Stomach smooth muscle (tissue), 2 donors: Measurements from ENCODE around the gene FBF1.

Experiments used
- H3K27ac ChIP-seq: one replicate; pipeline ENCODE4 v1.7.0; 2013; ENCODE audit warnings: mild to moderate bottlenecking, low read length, inconsistent platforms
- H3K27me3 ChIP-seq, 2 donors: one replicate each; pipeline ENCODE4 v1.7.0; 2013; ENCODE audit warnings: low read length in 2 of 2; ENCODE audit not compliant: insufficient read depth in 2 of 2, control insufficient read depth in 1 of 2
- H3K36me3 ChIP-seq, 2 donors: one replicate each; pipeline ENCODE4 v1.7.0; 2013; ENCODE audit warnings: low read length in 2 of 2; ENCODE audit not compliant: control insufficient read depth in 2 of 2, insufficient read depth in 2 of 2
- H3K4me1 ChIP-seq: one replicate; pipeline ENCODE4 v1.7.0; 2013; ENCODE audit warnings: low read length; ENCODE audit not compliant: control insufficient read depth, insufficient read depth
- H3K4me3 ChIP-seq, 2 donors: one replicate each; pipeline ENCODE4 v1.7.0; 2013; ENCODE audit warnings: low read length in 2 of 2
- H3K9ac ChIP-seq, 2 donors: one replicate each; pipeline ENCODE4 v1.7.0; 2013; ENCODE audit warnings: low read length in 2 of 2, mild to moderate bottlenecking in 1 of 2
- H3K9me3 ChIP-seq, 2 donors: one replicate each; pipeline ENCODE4 v1.7.0; 2013; ENCODE audit warnings: low read length in 2 of 2; ENCODE audit not compliant: control insufficient read depth in 2 of 2
- donor health status: healthy.
- donor health status: Pancreatic carcinoma.

Gene FBF1

GRCh38 chr17:75940727-75941441, at the start of gene FBF1:
Gene FBF1 (minus strand): TSS chr17:75941042. CDS start chr17:75938149, 2,893 bp downstream.
- peaks cover 10% of the 10 kb centered on the region for H3K4me1 ChIP-seq
- H3K36me3 ChIP-seq = peaks cover under 1 to 4% of the 10 kb centered on the region in 2 donors
- peak within 1 kb of the TSS; percentile 71 to 86 for H3K4me3 ChIP-seq
- H3K9ac ChIP-seq = peak within 1 kb of the TSS; percentile 81 to 89
- no peaks in the 10 kb centered on the region for H3K9me3 ChIP-seq
- no peaks in the 10 kb centered on the region for H3K27me3 ChIP-seq
- peak within 1 kb of the TSS; percentile 46 for H3K27ac ChIP-seq

DNA sequence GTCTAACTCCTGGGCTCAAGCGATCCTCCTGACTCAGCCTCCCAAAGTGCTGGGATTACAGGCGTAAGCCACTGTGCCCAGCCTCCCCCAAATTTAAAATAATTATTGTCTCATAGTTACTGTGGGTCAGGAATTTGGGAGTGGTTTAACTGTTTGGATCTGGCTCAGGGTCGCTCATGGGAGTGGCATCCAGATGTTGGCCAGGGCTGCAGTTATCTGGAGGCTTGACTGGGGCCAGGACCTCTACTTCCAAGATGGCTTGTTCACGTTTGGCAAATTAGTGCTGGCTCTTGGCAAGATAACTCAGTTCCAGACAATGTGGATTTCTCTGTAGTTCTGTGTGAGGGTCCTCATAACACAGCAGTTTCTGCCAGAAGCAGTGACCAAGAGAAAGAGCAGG, 46.2 kb upstream of the FBF1 start:
- H3K27ac ChIP-seq = no peak overlapping the region
- no peaks in the 10 kb centered on the region for H3K4me1 ChIP-seq
- H3K36me3 ChIP-seq = peaks cover 0 to 2% of the 10 kb centered on the region in 2 donors
- H3K9ac ChIP-seq = no peak overlapping the region
- no peaks in the 10 kb centered on the region for H3K9me3 ChIP-seq
- no peak overlapping the region for H3K4me3 ChIP-seq
- no peaks in the 10 kb centered on the region for H3K27me3 ChIP-seq

- Histone ChIP-seq H3K36me3 (no peaks in the 10 kb centered on the region), H3K9me3 (no peaks in the 10 kb centered on the region), H3K27ac (no peak overlapping the region), H3K9ac (no peak overlapping the region), H3K27me3 (no peaks in the 10 kb centered on the region), H3K4me1 (no peaks in the 10 kb centered on the region), H3K4me3 (no peak overlapping the region)
These were observed 45.1 kb upstream of the FBF1 start for GRCh38 chr17:75985986-75986385.

DNA sequence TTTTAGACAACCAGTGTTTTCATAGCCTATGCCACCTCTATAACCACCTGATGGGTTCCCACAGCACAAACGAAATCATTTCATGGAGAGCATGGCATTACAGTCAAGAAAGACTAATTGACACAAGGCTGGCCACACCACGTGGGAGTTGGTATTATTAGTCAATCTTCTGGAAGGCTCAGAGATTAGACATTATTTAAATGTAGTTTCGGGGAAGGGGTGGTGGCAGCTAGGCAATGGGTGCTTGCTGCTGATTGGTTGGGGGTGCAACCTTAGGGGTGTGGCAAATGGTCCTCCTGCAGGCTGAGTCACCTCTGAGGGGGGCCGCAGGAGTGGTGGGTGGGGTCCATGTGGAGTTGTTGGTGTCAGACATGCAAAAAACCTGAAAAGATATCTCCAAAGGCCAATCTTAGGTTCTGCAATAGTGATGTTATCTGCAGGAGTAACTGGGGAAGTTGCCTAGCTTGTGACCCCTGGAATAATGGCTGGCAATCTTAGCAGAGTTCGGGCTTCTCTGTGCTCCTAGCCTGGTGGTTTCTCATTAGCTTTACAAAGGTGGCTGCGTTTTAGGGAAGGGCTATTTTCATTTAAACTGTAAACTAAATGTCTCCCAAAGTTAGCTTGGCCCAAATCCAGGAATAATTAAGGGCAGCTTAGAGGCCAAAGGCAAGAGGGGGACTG, 42.8 kb upstream of the FBF1 start:
- Histone ChIP-seq H3K27ac (no peak overlapping the region), H3K9ac (no peak overlapping the region), H3K9me3 (no peaks in the 10 kb centered on the region), H3K36me3 (no peaks in the 10 kb centered on the region), H3K4me1 (peaks cover 9% of the 10 kb centered on the region), H3K4me3 (no peak overlapping the region), H3K27me3 (no peaks in the 10 kb centered on the region)

DNA sequence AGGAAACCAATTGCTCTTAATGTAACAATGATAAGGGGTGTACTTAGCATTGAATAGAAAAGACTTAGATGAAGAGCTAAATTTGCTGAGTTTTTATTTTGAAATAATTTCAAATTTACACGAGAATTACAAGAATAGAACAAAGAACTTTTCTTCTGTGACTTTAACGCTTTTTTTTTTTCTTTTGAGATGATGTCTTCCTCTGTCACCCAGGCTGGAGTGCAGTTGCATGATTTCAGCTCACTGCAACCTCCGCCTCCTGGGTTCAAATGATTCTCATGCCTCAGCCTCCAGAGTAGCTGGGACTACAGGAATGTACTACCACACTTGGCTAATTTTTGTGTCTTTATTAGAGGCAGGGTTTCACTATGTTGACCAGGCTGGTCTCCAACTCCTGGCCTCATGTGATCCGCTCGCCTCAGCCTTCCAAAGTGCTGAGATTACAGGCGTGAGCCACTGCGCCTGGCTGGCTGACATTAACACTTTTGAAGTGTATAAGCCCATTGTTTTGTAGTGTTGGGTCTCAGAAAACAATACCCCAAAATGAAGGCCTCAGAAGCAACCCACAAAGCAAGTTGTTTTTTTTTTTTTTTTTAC, 40.3 kb upstream of the FBF1 start:
- no peaks in the 10 kb centered on the region for H3K27me3 ChIP-seq
- H3K4me3 ChIP-seq = no peak overlapping the region
- peaks cover 14% of the 10 kb centered on the region for H3K4me1 ChIP-seq
- no peaks in the 10 kb centered on the region for H3K36me3 ChIP-seq
- no peak overlapping the region for H3K9ac ChIP-seq
- no peaks in the 10 kb centered on the region for H3K9me3 ChIP-seq
- no peak overlapping the region for H3K27ac ChIP-seq

DNA sequence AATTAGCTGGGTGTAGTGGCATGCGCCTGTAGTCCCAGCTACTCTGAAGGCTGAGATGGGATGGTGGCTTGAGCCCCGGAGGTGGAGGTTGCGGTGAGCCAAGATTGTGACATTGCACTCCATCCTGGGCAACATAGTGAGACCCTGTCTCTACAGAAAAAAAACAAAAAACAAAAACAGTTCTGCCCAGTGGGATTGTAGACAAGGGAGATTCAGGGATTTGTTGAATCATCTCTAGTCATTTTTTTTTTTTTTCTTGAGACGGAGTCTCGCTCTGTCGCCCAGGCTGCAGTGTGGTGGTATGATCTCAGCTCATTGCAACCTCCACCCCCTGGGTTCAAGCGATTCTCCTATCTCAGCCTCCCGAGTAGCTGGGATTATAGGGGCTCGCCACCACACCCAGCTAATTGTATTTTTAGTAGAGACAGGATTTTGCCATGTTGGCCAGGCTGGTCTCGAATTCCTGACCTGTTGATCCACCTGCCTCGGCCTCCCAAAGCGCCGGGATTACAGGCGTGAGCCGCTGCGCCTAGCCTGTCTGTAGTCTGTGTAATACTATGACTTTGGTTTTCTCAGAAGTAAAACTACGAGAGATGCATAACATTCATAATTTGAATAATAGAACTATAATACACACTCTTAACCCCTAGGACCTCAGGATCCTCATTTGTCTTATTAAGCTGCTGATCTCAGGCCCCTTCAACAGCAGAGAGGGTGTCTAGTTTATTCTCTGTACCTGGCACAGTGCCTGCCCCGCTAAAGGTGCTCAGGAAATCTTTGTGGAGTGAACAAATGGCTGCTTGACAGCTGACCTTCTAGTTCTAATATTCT, 39.6 kb upstream of the FBF1 start:
- Histone ChIP-seq H3K4me1 (peaks cover 14% of the 10 kb centered on the region), H3K4me3 (peak overlapping the region; percentile 65 to 96)

DNA sequence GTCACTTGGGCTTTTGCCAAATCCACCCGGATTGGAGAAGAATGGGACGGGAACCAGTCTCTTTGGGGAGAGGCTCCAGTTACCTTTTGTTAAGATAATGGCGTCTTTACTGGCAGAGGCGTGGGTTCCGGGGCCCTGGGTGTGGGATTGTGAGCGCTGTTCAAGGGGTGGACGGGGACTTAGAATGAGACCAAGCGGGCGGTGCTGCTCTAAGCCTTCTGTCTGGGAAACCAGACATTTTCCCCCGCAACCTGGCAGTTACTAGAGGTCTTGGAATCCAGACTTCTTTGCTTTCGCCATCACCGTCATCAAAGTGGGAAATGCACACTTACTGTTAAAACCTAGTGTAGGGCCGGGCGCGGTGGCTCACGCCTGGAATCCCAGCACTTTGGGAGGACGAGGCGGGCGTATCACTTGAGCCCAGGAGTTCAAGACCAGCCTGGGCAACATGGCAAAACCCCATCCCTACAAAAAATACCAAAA, 38.9 kb upstream of the FBF1 start:
- Histone ChIP-seq H3K4me3 (peak overlapping the region; percentile 65 to 96), H3K9me3 (no peaks in the 10 kb centered on the region), H3K9ac (peak overlapping the region; percentile 96 to 100), H3K4me1 (peaks cover 14% of the 10 kb centered on the region), H3K36me3 (no peaks in the 10 kb centered on the region), H3K27ac (peak overlapping the region; percentile 99), H3K27me3 (no peaks in the 10 kb centered on the region)

More for the DNA sequence above, 39.6 kb upstream of the FBF1 start:
- Histone ChIP-seq H3K27me3 (no peaks in the 10 kb centered on the region), H3K36me3 (no peaks in the 10 kb centered on the region), H3K27ac (peak overlapping the region; percentile 99), H3K9ac (peak overlapping the region; percentile 96 to 100), H3K9me3 (no peaks in the 10 kb centered on the region)

GRCh38 chr17:75978938-75979704, 38.3 kb upstream of the FBF1 start, which contains the start of the genes ACOX1 and TEN1:
Gene ACOX1 (minus strand): TSS chr17:75979166. CDS start chr17:75979073, 93 bp downstream.
Gene TEN1 (plus strand): TSS chr17:75979240. CDS start chr17:75986193, 6,953 bp downstream.
- Histone ChIP-seq H3K27me3 (no peaks in the 10 kb centered on the region), H3K4me1 (peaks cover 14% of the 10 kb centered on the region), H3K27ac (peak within 1 kb of the TSS; percentile 99), H3K9me3 (no peaks in the 10 kb centered on the region), H3K4me3 (peak within 1 kb of the TSS; percentile 96 to 98), H3K36me3 (no peaks in the 10 kb centered on the region), H3K9ac (peak within 1 kb of the TSS; percentile 96 to 100)

DNA sequence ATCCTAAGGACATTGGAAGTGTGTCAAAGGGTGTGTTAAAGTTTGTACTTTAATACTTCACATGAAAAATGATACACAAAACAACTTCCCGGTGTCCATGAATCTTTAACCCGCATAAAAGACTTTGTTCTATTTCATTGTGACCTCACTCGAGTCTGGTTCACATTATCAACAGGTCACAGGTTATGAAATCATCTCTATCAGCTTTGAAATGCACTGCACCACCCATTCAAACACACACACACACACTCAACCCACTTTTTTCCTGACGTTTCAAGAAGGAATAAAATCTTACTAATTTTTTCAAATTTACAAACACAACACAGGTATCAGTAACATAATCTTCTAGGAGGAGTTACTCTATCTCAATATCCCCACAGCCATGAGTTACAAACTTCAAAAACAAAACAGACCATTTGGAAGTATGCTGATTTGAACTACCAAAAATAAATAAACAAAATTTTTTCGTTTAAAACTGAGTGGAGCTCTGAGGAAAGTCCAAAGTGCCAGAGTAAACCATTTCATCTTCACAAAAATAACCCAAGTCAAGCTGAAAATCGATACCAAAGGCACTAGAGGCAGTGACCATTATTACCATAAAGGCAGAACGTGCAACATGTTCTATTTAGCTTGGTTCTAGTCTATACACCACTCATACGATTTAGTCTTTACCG, 35.5 kb upstream of the FBF1 start:
- Histone ChIP-seq H3K9ac (no peak overlapping the region), H3K9me3 (no peaks in the 10 kb centered on the region), H3K4me1 (peaks cover 14% of the 10 kb centered on the region), H3K27me3 (no peaks in the 10 kb centered on the region), H3K4me3 (no peak overlapping the region), H3K36me3 (peaks cover 0 to 4% of the 10 kb centered on the region in 2 donors), H3K27ac (no peak overlapping the region)
